Uterus (tissue), 2 donors: ENCODE measurements around the gene CCNYL1.

Experiments
- POLR2A ChIP-seq, 2 donors: fragments of 450-650 bp; IDR thresholded peaks; one replicate each; pipeline ENCODE4 v1.6.1; 2016; ENCODE audit warnings: antibody characterized with exemption in 2 of 2, mild to moderate bottlenecking in 1 of 2, moderate library complexity in 1 of 2
- TF ChIP-seq, protein P1 (sequence below), 4 experiments: fragments of 200-600 bp in 2 of 4; fragments of 450-650 bp in 2 of 4; sonication (generic) in 2 of 4; IDR thresholded peaks; one replicate each; pipeline ENCODE4 v1.5.1; 2016 to 2019; ENCODE audit warnings: antibody characterized with exemption in 4 of 4, mild to moderate bottlenecking in 2 of 4, moderate library complexity in 1 of 4

DNA sequence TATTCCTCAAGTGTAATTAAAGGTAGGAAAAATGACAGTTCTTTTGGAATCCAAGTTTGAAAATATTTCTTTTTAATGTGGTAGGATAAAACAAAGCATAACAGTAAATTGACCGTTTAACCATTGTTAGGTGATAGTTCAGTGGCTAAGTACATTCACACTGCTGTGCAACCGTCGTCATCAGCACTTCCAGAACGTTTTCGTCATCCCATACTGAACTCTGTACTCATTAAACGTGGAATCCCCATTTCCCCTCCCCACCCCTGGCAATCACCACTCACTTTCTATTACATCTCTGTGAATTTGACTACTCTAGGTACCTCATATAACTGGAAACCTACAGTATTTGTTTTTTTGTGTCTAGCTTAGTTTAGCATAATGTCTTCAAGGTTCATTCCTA is 91.2 kb downstream of the CCNYL1 start:
- TF ChIP-seq, protein P1, sequence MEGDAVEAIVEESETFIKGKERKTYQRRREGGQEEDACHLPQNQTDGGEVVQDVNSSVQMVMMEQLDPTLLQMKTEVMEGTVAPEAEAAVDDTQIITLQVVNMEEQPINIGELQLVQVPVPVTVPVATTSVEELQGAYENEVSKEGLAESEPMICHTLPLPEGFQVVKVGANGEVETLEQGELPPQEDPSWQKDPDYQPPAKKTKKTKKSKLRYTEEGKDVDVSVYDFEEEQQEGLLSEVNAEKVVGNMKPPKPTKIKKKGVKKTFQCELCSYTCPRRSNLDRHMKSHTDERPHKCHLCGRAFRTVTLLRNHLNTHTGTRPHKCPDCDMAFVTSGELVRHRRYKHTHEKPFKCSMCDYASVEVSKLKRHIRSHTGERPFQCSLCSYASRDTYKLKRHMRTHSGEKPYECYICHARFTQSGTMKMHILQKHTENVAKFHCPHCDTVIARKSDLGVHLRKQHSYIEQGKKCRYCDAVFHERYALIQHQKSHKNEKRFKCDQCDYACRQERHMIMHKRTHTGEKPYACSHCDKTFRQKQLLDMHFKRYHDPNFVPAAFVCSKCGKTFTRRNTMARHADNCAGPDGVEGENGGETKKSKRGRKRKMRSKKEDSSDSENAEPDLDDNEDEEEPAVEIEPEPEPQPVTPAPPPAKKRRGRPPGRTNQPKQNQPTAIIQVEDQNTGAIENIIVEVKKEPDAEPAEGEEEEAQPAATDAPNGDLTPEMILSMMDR (IDR thresholded peaks at IDR 0.05): no peak
- TF ChIP-seq POLR2A (IDR thresholded peaks at IDR 0.05): no peak
